Liver (tissue), 3 donors: ENCODE data around the gene OR1I1.

Experiments
- EGR1 ChIP-seq, 2 donors: IDR thresholded peaks; 2 replicates each; pipeline ENCODE4 v1.6.1; 2016 to 2018; ENCODE audit warnings: antibody characterized with exemption in 2 of 2, low read depth in 2 of 2
- GABPA ChIP-seq, 2 donors: IDR thresholded peaks in 1 of 2; conservative IDR thresholded peaks in 1 of 2; 2 replicates each; pipeline ENCODE4 v1.6.1; 2016; ENCODE audit warnings: antibody characterized with exemption in 2 of 2, mild to moderate bottlenecking in 1 of 2, moderate library complexity in 1 of 2
- JUND ChIP-seq, 2 donors: IDR thresholded peaks; 2 replicates each; pipeline ENCODE4 v1.6.1; 2016; ENCODE audit warnings: antibody characterized with exemption in 2 of 2
- RAD21 ChIP-seq, 2 donors: IDR thresholded peaks; 2 replicates each; pipeline ENCODE4 v1.6.1; 2016; ENCODE audit warnings: antibody characterized with exemption in 2 of 2, mild to moderate bottlenecking in 2 of 2
- SP1 ChIP-seq: IDR thresholded peaks from 2 replicates; pipeline ENCODE4 v1.6.1; 2018; ENCODE audit warnings: antibody characterized with exemption, mild to moderate bottlenecking
- TAF1 ChIP-seq: conservative IDR thresholded peaks from 2 replicates; pipeline ENCODE4 v1.6.1; 2016; ENCODE audit warnings: antibody characterized with exemption, mild to moderate bottlenecking
- TF ChIP-seq, protein P1 (sequence below): fragments of 150-350 bp; IDR thresholded peaks from 2 replicates; pipeline ENCODE4 v1.5.1; 2017; ENCODE audit warnings: improper control_type of control experiment, low read depth, low read length; ENCODE audit not compliant: missing input control
- TF ChIP-seq, protein P2 (sequence below): IDR thresholded peaks from 2 replicates; pipeline ENCODE4 v1.6.1; 2016; ENCODE audit warnings: antibody characterized with exemption, mild to moderate bottlenecking
- TF ChIP-seq, protein P3 (sequence below): IDR thresholded peaks from 2 replicates; pipeline ENCODE4 v1.6.1; 2016; ENCODE audit warnings: antibody characterized with exemption
- TF ChIP-seq, protein P4 (sequence below): IDR thresholded peaks from 2 replicates; pipeline ENCODE4 v1.6.1; 2016; ENCODE audit warnings: antibody characterized with exemption
- donor health status: healthy.
- donor health status: healthy.

DNA sequence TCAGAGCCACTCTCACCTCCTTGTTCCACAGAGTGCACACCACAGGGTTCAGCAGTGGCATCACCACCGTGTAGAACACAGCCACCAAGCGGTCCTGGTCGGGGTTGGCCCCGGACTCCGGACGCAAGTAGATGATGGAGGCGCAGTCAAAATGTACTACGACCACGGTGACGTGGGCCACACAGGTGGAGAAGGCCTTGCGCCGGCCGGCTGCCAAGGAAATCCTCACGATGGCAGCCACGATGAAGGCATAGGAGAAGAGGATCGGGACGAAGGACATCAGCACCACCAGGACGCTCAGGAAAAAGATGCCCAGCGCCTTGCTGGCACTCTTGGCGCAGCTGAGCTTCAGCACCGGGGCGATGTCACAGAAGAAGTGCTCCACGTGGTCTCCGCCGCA is 59.1 kb downstream of the OR1I1 start:
- TF ChIP-seq, protein P1, sequence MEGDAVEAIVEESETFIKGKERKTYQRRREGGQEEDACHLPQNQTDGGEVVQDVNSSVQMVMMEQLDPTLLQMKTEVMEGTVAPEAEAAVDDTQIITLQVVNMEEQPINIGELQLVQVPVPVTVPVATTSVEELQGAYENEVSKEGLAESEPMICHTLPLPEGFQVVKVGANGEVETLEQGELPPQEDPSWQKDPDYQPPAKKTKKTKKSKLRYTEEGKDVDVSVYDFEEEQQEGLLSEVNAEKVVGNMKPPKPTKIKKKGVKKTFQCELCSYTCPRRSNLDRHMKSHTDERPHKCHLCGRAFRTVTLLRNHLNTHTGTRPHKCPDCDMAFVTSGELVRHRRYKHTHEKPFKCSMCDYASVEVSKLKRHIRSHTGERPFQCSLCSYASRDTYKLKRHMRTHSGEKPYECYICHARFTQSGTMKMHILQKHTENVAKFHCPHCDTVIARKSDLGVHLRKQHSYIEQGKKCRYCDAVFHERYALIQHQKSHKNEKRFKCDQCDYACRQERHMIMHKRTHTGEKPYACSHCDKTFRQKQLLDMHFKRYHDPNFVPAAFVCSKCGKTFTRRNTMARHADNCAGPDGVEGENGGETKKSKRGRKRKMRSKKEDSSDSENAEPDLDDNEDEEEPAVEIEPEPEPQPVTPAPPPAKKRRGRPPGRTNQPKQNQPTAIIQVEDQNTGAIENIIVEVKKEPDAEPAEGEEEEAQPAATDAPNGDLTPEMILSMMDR: no peak
- TF ChIP-seq, protein P2, sequence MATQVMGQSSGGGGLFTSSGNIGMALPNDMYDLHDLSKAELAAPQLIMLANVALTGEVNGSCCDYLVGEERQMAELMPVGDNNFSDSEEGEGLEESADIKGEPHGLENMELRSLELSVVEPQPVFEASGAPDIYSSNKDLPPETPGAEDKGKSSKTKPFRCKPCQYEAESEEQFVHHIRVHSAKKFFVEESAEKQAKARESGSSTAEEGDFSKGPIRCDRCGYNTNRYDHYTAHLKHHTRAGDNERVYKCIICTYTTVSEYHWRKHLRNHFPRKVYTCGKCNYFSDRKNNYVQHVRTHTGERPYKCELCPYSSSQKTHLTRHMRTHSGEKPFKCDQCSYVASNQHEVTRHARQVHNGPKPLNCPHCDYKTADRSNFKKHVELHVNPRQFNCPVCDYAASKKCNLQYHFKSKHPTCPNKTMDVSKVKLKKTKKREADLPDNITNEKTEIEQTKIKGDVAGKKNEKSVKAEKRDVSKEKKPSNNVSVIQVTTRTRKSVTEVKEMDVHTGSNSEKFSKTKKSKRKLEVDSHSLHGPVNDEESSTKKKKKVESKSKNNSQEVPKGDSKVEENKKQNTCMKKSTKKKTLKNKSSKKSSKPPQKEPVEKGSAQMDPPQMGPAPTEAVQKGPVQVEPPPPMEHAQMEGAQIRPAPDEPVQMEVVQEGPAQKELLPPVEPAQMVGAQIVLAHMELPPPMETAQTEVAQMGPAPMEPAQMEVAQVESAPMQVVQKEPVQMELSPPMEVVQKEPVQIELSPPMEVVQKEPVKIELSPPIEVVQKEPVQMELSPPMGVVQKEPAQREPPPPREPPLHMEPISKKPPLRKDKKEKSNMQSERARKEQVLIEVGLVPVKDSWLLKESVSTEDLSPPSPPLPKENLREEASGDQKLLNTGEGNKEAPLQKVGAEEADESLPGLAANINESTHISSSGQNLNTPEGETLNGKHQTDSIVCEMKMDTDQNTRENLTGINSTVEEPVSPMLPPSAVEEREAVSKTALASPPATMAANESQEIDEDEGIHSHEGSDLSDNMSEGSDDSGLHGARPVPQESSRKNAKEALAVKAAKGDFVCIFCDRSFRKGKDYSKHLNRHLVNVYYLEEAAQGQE: no peak
- TF ChIP-seq GABPA (IDR thresholded peaks at IDR 0.05 in 1 of 2, conservative IDR thresholded peaks at IDR 0.05 in 1 of 2) (no peak), RAD21 (IDR thresholded peaks at IDR 0.05) (no peak), TAF1 (no peak), JUND (IDR thresholded peaks at IDR 0.05) (no peak), EGR1 (IDR thresholded peaks at IDR 0.05; ENCODE audit: low read depth in 2 of 2) (no peak), SP1 (no peak)
- TF ChIP-seq, protein P3, sequence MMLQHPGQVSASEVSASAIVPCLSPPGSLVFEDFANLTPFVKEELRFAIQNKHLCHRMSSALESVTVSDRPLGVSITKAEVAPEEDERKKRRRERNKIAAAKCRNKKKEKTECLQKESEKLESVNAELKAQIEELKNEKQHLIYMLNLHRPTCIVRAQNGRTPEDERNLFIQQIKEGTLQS: no peak
- TF ChIP-seq, protein P4, sequence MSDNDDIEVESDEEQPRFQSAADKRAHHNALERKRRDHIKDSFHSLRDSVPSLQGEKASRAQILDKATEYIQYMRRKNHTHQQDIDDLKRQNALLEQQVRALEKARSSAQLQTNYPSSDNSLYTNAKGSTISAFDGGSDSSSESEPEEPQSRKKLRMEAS: no peak
